A673 (cell line): ENCODE results near the gene SNAP47.

Experiments
- CTCF ChIP-seq: fragments of 300-800, 200-600 bp; sonication (generic); conservative IDR thresholded peaks from 2 replicates; pipeline ENCODE4 v1.5.1; 2017; ENCODE audit warnings: low read depth, mild to moderate bottlenecking, antibody characterized with exemption, low read length, moderate library complexity, mixed read lengths
- EZH2 ChIP-seq: fragments of 200-600 bp; sonication (generic); IDR thresholded peaks from 2 replicates; pipeline ENCODE4 v1.6.1; 2017; ENCODE audit warnings: borderline replicate concordance, low read depth, mild to moderate bottlenecking, mixed read lengths, antibody characterized with exemption, low read length; ENCODE audit not compliant: poor library complexity, severe bottlenecking

GRCh38 chr1:227774051-227774731 lies 39.0 kb downstream of the SNAP47 start:
- TF ChIP-seq CTCF = no peak
- TF ChIP-seq EZH2 = no peak
